ENCODE measurements around the gene IFT81. TPM values are rescaled to one million over a fixed set of nuclear protein-coding genes. Genes with fewer than 3 reads are reported as not detected.

IFT81 gene
- total RNA-seq, 2 donors from 2014 or later, result 20.2 to 29.6 TPM

DNA sequence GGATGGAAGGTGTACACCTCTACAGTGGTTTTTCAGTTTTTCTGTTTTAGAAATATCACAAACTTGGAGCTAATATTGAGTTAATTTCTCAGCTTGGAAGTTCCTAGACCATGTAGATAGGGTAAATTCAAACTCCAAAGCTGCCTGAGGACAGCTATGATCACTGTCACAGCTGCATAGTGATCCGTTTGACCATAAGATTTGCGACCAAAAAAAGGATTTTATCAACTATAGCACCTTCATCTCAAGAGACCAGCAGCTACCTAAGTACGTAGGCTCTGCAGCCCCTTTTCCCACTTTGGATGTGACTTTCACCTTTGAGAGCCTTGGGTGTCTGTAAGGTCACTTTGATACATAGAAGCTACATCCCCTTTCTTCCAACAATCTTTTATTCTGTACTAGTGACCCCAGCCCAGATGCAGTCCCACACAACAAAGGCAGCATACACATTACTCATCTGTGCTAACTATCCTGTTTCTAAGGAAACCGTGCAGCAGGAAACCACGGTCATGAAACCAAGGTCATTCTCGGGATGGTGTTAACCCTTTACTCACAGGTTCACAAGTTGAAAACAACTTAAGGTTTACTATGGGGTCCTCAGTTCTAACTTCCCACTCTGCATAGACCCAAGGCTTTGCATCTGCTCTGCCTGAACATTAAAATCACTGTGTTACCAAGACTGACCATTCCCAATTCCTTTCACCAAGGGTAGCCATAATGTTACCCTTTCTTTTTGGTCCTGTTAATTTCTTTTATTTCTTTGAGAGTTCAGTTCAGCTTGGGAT is 75.4 kb downstream of the IFT81 start:
- Histone ChIP-seq H3K9me3 (ENCODE audit: control insufficient read depth, low read length) (no peaks in the 10 kb centered on the region), H3K27ac (ENCODE audit: low read depth, low read length) (peak overlapping the region; percentile 62), H3K9ac (ENCODE audit: extremely low read depth, low read length, poor library complexity, severe bottlenecking) (no peak overlapping the region), H3K36me3 (ENCODE audit: control insufficient read depth, insufficient read depth, low read length) (peaks cover 21% of the 10 kb centered on the region), H3K4me1 (ENCODE audit: control insufficient read depth, insufficient read depth, low read length) (no peaks in the 10 kb centered on the region), H3K27me3 (ENCODE audit: control insufficient read depth, insufficient read depth, low read length, poor library complexity, severe bottlenecking) (no peaks in the 10 kb centered on the region), H3K4me3 (ENCODE audit: low read length) (no peak overlapping the region)
- no peaks in the 10 kb centered on the region for H3K27me3 Mint-ChIP-seq (ENCODE audit: insufficient read depth)
- peaks cover 17% of the 10 kb centered on the region for H3K36me3 Mint-ChIP-seq (ENCODE audit: low read depth)
- WGBS, 2 experiments (ENCODE audit: insufficient coverage in 1 of 2, insufficient read length in 1 of 2), result 43 to 47% methylated on average over 4 to 6 of the region's 6 CpGs
- H3K4me3 Mint-ChIP-seq, result no peak overlapping the region
- peak; percentile 64 for DNase-seq
- no peak overlapping the region for H3K27ac Mint-ChIP-seq
- TF ChIP-seq, protein P1, sequence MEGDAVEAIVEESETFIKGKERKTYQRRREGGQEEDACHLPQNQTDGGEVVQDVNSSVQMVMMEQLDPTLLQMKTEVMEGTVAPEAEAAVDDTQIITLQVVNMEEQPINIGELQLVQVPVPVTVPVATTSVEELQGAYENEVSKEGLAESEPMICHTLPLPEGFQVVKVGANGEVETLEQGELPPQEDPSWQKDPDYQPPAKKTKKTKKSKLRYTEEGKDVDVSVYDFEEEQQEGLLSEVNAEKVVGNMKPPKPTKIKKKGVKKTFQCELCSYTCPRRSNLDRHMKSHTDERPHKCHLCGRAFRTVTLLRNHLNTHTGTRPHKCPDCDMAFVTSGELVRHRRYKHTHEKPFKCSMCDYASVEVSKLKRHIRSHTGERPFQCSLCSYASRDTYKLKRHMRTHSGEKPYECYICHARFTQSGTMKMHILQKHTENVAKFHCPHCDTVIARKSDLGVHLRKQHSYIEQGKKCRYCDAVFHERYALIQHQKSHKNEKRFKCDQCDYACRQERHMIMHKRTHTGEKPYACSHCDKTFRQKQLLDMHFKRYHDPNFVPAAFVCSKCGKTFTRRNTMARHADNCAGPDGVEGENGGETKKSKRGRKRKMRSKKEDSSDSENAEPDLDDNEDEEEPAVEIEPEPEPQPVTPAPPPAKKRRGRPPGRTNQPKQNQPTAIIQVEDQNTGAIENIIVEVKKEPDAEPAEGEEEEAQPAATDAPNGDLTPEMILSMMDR (conservative IDR thresholded peaks at IDR 0.05), result no peak
- H3K9me3 Mint-ChIP-seq, result no peaks in the 10 kb centered on the region
- peaks cover 9% of the 10 kb centered on the region for H3K4me1 Mint-ChIP-seq

GRCh38 chr12:110200124-110200417 is 75.9 kb downstream of the IFT81 start:
- no peak overlapping the region for H3K27ac ChIP-seq (ENCODE audit: low read depth, low read length)
- TF ChIP-seq, protein P1 (conservative IDR thresholded peaks at IDR 0.05), result no peak
- H3K9me3 ChIP-seq (ENCODE audit: control insufficient read depth, low read length), result no peaks in the 10 kb centered on the region
- peaks cover 26% of the 10 kb centered on the region for H3K36me3 ChIP-seq (ENCODE audit: control insufficient read depth, insufficient read depth, low read length)
- no peaks in the 10 kb centered on the region for H3K27me3 Mint-ChIP-seq (ENCODE audit: insufficient read depth)
- peaks cover 20% of the 10 kb centered on the region for H3K36me3 Mint-ChIP-seq (ENCODE audit: low read depth)
- H3K4me1 Mint-ChIP-seq, result peaks cover 9% of the 10 kb centered on the region
- H3K4me1 ChIP-seq (ENCODE audit: control insufficient read depth, insufficient read depth, low read length), result no peaks in the 10 kb centered on the region
- no peak for DNase-seq
- H3K4me3 Mint-ChIP-seq, result no peak overlapping the region
- 100% methylated on average over 1 of the region's 1 CpG for WGBS, 2 experiments (ENCODE audit: insufficient coverage in 1 of 2, insufficient read length in 1 of 2)
- no peak overlapping the region for H3K4me3 ChIP-seq (ENCODE audit: low read length)
- H3K27me3 ChIP-seq (ENCODE audit: control insufficient read depth, insufficient read depth, low read length, poor library complexity, severe bottlenecking), result no peaks in the 10 kb centered on the region
- no peak overlapping the region for H3K9ac ChIP-seq (ENCODE audit: extremely low read depth, low read length, poor library complexity, severe bottlenecking)
- H3K27ac Mint-ChIP-seq, result no peak overlapping the region
- no peaks in the 10 kb centered on the region for H3K9me3 Mint-ChIP-seq

GRCh38 chr12:110201995-110202394 is 77.8 kb downstream of the IFT81 start:
- H3K9ac ChIP-seq (ENCODE audit: extremely low read depth, low read length, poor library complexity, severe bottlenecking), result no peak overlapping the region
- TF ChIP-seq, protein P1 (conservative IDR thresholded peaks at IDR 0.05), result no peak
- Mint-ChIP-seq H3K27ac (no peak overlapping the region), H3K36me3 (ENCODE audit: low read depth) (peaks cover 18% of the 10 kb centered on the region), H3K9me3 (no peaks in the 10 kb centered on the region), H3K4me3 (no peak overlapping the region), H3K4me1 (peaks cover 9% of the 10 kb centered on the region), H3K27me3 (ENCODE audit: insufficient read depth) (no peaks in the 10 kb centered on the region)
- H3K4me1 ChIP-seq (ENCODE audit: control insufficient read depth, insufficient read depth, low read length), result no peaks in the 10 kb centered on the region
- H3K4me3 ChIP-seq (ENCODE audit: low read length), result no peak overlapping the region
- 100% methylated on average over 1 of the region's 1 CpG for WGBS, 2 experiments (ENCODE audit: insufficient coverage in 1 of 2, insufficient read length in 1 of 2)
- H3K9me3 ChIP-seq (ENCODE audit: control insufficient read depth, low read length), result no peaks in the 10 kb centered on the region
- peaks cover 29% of the 10 kb centered on the region for H3K36me3 ChIP-seq (ENCODE audit: control insufficient read depth, insufficient read depth, low read length)
- no peak overlapping the region for H3K27ac ChIP-seq (ENCODE audit: low read depth, low read length)
- H3K27me3 ChIP-seq (ENCODE audit: control insufficient read depth, insufficient read depth, low read length, poor library complexity, severe bottlenecking), result no peaks in the 10 kb centered on the region
- DNase-seq, result no peak

All from endodermal cell (in vitro differentiated cells).